Effector memory CD4-positive, alpha-beta T cell (primary cell): ENCODE measurements around the gene GSC2.
A peak's percentile ranks its signal among the peaks of the same experiment; 100 is the strongest.

Experiments
- DNase-seq, 3 donors: peaks; one replicate each; pipeline ENCODE4 v3.0.0-alpha.2; 2020
- H3K27ac ChIP-seq: 2 replicates; pipeline ENCODE4 v1.7.0; 2013; ENCODE audit warnings: mild to moderate bottlenecking, low read length, moderate library complexity; ENCODE audit not compliant: insufficient read depth, poor library complexity, severe bottlenecking
- H3K27me3 ChIP-seq: replicated peaks from 2 replicates; pipeline ENCODE4 v1.7.0; 2013; ENCODE audit warnings: mild to moderate bottlenecking, low read length; ENCODE audit not compliant: insufficient read depth, control insufficient read depth, poor library complexity, severe bottlenecking
- H3K36me3 ChIP-seq: 2 replicates; pipeline ENCODE4 v1.7.0; 2013; ENCODE audit warnings: mild to moderate bottlenecking, low read length, moderate library complexity; ENCODE audit not compliant: control insufficient read depth, insufficient read depth
- H3K4me1 ChIP-seq: 2 replicates; pipeline ENCODE4 v1.7.0; 2013; ENCODE audit warnings: low read length, mild to moderate bottlenecking; ENCODE audit not compliant: control insufficient read depth, insufficient read depth, poor library complexity, severe bottlenecking
- H3K4me3 ChIP-seq: 2 replicates; pipeline ENCODE4 v1.7.0; 2013; ENCODE audit warnings: low read length, low read depth, mild to moderate bottlenecking; ENCODE audit not compliant: insufficient read depth, poor library complexity, severe bottlenecking
- H3K9me3 ChIP-seq: 2 replicates; pipeline ENCODE4 v1.7.0; 2013; ENCODE audit warnings: mild to moderate bottlenecking, low read length, moderate library complexity; ENCODE audit not compliant: control insufficient read depth

GSC2 gene

GRCh38 chr22:19177164-19178064, 27.3 kb upstream of the GSC2 start:
- Histone ChIP-seq H3K4me3 (peak overlapping the region; percentile 66), H3K27ac (peak overlapping the region; percentile 39), H3K27me3 (no peaks in the 10 kb centered on the region), H3K36me3 (no peaks in the 10 kb centered on the region), H3K9me3 (no peaks in the 10 kb centered on the region), H3K4me1 (peaks cover 21% of the 10 kb centered on the region)
- no peak for DNase-seq

GRCh38 chr22:19176732-19177131, 26.6 kb upstream of the GSC2 start:
- Histone ChIP-seq H3K4me3 (no peak overlapping the region), H3K27ac (no peak overlapping the region), H3K36me3 (no peaks in the 10 kb centered on the region), H3K9me3 (no peaks in the 10 kb centered on the region), H3K4me1 (peaks cover 23% of the 10 kb centered on the region), H3K27me3 (no peaks in the 10 kb centered on the region)
- no peak for DNase-seq

GRCh38 chr22:19176175-19176643, 26.1 kb upstream of the GSC2 start:
- DNase-seq = no peak
- Histone ChIP-seq H3K9me3 (no peaks in the 10 kb centered on the region), H3K36me3 (no peaks in the 10 kb centered on the region), H3K4me3 (no peak overlapping the region), H3K4me1 (peaks cover 24% of the 10 kb centered on the region), H3K27me3 (no peaks in the 10 kb centered on the region), H3K27ac (no peak overlapping the region)

- H3K36me3 ChIP-seq = no peaks in the 10 kb centered on the region
- H3K4me3 ChIP-seq = no peak overlapping the region
- no peaks in the 10 kb centered on the region for H3K27me3 ChIP-seq
- no peaks in the 10 kb centered on the region for H3K9me3 ChIP-seq
- DNase-seq = no peak
- H3K4me1 ChIP-seq = peaks cover 29% of the 10 kb centered on the region
- no peak overlapping the region for H3K27ac ChIP-seq
Measured at GRCh38 chr22:19175602-19176174, 25.6 kb upstream of the GSC2 start.

GRCh38 chr22:19175026-19175601, 25.0 kb upstream of the GSC2 start:
- DNase-seq = no peak
- H3K4me1 ChIP-seq = peaks cover 32% of the 10 kb centered on the region
- no peaks in the 10 kb centered on the region for H3K27me3 ChIP-seq
- H3K9me3 ChIP-seq = no peaks in the 10 kb centered on the region
- H3K36me3 ChIP-seq = no peaks in the 10 kb centered on the region
- no peak overlapping the region for H3K27ac ChIP-seq
- H3K4me3 ChIP-seq = no peak overlapping the region

- peaks cover 35% of the 10 kb centered on the region for H3K4me1 ChIP-seq
Measured at GRCh38 chr22:19174106-19175025, 24.3 kb upstream of the GSC2 start.

GRCh38 chr22:19173047-19174035, 23.2 kb upstream of the GSC2 start:
- H3K4me3 ChIP-seq = no peak overlapping the region
- H3K9me3 ChIP-seq = no peaks in the 10 kb centered on the region
- no peak for DNase-seq
- H3K27me3 ChIP-seq = peaks cover 17% of the 10 kb centered on the region
- H3K27ac ChIP-seq = no peak overlapping the region
- no peaks in the 10 kb centered on the region for H3K36me3 ChIP-seq
- H3K4me1 ChIP-seq = peaks cover 34% of the 10 kb centered on the region

More at GRCh38 chr22:19174106-19175025, 24.3 kb upstream of the GSC2 start:
- H3K36me3 ChIP-seq = no peaks in the 10 kb centered on the region
- H3K9me3 ChIP-seq = no peaks in the 10 kb centered on the region
- H3K27ac ChIP-seq = no peak overlapping the region
- DNase-seq = no peak
- no peak overlapping the region for H3K4me3 ChIP-seq
- peaks cover 7% of the 10 kb centered on the region for H3K27me3 ChIP-seq

- H3K27ac ChIP-seq = peak overlapping the region; percentile 79
- peaks cover 26% of the 10 kb centered on the region for H3K27me3 ChIP-seq
- no peaks in the 10 kb centered on the region for H3K36me3 ChIP-seq
- no peaks in the 10 kb centered on the region for H3K9me3 ChIP-seq
- H3K4me1 ChIP-seq = peaks cover 31% of the 10 kb centered on the region
- H3K4me3 ChIP-seq = peak overlapping the region; percentile 94
- no peak for DNase-seq
Measured at GRCh38 chr22:19172213-19173046, 22.3 kb upstream of the GSC2 start.
